ENCODE measurements around the gene DUSP8.
"Not testable (repeated sequence)": the region's sequence is repeated elsewhere in the genome, so short reads cannot be mapped to it uniquely, and the experiment has no call there.

Gene DUSP8

GRCh38 chr11:1516273-1517067 lies 55.6 kb downstream of the DUSP8 start:
- peak overlapping the region in 2 of 11 experiments; percentile 14 to 17; a peak in 1 of 22 replicates for H3K27ac ChIP-seq
- TF ChIP-seq Cebpa-rat (IDR thresholded peaks at IDR 0.05): no peak
- H3K4me3 ChIP-seq: no peak overlapping the region
- peak overlapping the region in 6 of 11 experiments; percentile 3 to 61 (median 29); a peak in 5 of 22 replicates for H3K9ac ChIP-seq
- no peaks in the 10 kb centered on the region for H3K9me3 ChIP-seq (replicated peaks in 1 of 11)
- 0 out of 22 replicates have a peak, but pooled peaks cover 0 to 4% (median 0%) of the 10 kb centered on the region in 11 experiments for H3K27me3 ChIP-seq
- H3K4me2 ChIP-seq: peak overlapping the region; percentile 43 to 94 (median 67)
- H3K36me3 ChIP-seq: peaks cover 0 to 19% (median 0%) of the 10 kb centered on the region in 11 experiments; a peak in 1 of 22 replicates
- H3K4me1 ChIP-seq: peaks cover 70 to 97% (median 96%) of the 10 kb centered on the region in 10 experiments
- peaks cover 96 to 97% (median 97%) of the 10 kb centered on the region in 11 experiments for H4K20me1 ChIP-seq

DNA sequence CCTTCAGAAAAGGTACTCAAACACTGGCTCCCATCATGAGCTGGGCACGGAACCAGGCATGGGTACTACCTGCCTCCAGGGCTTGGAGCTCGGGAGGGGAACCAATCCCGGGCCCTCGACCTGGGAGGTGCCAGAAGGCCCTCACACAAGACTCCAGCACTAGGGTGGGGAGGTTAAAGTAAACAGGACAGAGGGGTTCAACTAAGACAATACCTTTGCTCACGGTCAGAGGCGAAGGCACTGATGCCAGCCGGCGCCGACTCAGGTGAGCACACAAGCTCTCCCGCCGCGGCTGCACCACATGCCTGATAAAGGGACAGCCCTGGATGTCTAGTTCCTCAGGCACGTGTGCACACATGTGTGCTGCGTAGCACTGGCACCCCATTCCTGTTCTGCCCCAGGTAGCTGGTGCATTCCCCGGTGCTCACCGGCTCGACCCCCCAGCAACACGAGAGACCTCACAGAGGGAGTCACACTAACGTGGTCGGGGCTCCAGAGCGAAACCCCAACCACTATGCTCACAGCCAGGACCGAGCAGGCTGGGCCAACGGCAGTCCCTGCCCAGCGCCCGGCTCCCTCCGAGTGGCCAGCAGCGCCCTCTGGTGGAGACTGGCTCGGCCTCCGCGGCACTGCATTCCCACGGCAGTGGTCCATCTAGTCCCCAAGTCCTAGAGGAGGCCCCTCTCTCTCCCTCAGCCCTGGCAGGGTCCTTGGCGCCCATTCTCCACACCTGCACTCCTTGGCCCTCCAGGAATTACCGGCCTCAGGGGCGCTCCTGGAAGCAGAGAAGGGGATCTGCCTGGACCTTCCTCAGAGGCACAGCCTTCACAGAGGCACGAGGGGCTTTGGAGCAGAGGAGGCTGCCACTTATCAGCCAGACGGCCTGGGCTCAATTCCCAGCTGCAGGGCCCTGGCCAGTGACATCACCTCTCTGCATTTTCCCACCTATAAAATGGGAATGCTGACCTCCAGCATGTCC lies 56.7 kb downstream of the DUSP8 start:
- Histone ChIP-seq H4K20me1 (peaks cover 95 to 97% (median 97%) of the 10 kb centered on the region in 11 experiments), H3K27me3 (0 out of 22 replicates have a peak, but pooled peaks cover 0 to 2% (median 0%) of the 10 kb centered on the region in 11 experiments), H3K9ac (peak overlapping the region in 6 of 11 experiments; percentile 3 to 61 (median 36); a peak in 10 of 22 replicates), H3K4me3 (no peak overlapping the region), H3K4me1 (peaks cover 68 to 97% (median 95%) of the 10 kb centered on the region in 10 experiments), H3K4me2 (peak overlapping the region; percentile 43 to 94 (median 67); a peak in 21 of 22 replicates), H3K36me3 (peaks cover 0 to 19% (median 0%) of the 10 kb centered on the region in 11 experiments; a peak in 1 of 22 replicates), H3K27ac (peak overlapping the region in 2 of 11 experiments; percentile 22 to 31; a peak in 2 of 22 replicates), H3K9me3 (replicated peaks in 1 of 11) (no peaks in the 10 kb centered on the region)
- no peak for TF ChIP-seq Cebpa-rat (IDR thresholded peaks at IDR 0.05)

GRCh38 chr11:1514336-1515061 lies 57.6 kb downstream of the DUSP8 start:
- Histone ChIP-seq H3K4me1 (peaks cover 63 to 94% (median 90%) of the 10 kb centered on the region in 10 experiments), H3K4me3 (no peak overlapping the region), H3K9me3 (replicated peaks in 1 of 11) (no peaks in the 10 kb centered on the region), H3K4me2 (peak overlapping the region; percentile 7 to 94 (median 67); a peak in 20 of 22 replicates), H3K27ac (peak overlapping the region in 2 of 11 experiments; percentile 41 to 45; a peak in 3 of 22 replicates), H4K20me1 (peaks cover 92 to 97% (median 96%) of the 10 kb centered on the region in 11 experiments), H3K9ac (peak overlapping the region in 6 of 11 experiments; percentile 9 to 61 (median 33); a peak in 8 of 22 replicates), H3K36me3 (peaks cover 0 to 18% (median 0%) of the 10 kb centered on the region in 11 experiments; a peak in 1 of 22 replicates), H3K27me3 (no peaks in the 10 kb centered on the region)
- no peak for TF ChIP-seq Cebpa-rat (IDR thresholded peaks at IDR 0.05)

GRCh38 chr11:1513326-1514296 lies 58.5 kb downstream of the DUSP8 start:
- Histone ChIP-seq H3K4me2 (peak overlapping the region; percentile 19 to 94 (median 67); a peak in 21 of 22 replicates), H4K20me1 (peaks cover 92 to 97% (median 96%) of the 10 kb centered on the region in 11 experiments), H3K9me3 (replicated peaks in 1 of 11) (no peaks in the 10 kb centered on the region)

DNA sequence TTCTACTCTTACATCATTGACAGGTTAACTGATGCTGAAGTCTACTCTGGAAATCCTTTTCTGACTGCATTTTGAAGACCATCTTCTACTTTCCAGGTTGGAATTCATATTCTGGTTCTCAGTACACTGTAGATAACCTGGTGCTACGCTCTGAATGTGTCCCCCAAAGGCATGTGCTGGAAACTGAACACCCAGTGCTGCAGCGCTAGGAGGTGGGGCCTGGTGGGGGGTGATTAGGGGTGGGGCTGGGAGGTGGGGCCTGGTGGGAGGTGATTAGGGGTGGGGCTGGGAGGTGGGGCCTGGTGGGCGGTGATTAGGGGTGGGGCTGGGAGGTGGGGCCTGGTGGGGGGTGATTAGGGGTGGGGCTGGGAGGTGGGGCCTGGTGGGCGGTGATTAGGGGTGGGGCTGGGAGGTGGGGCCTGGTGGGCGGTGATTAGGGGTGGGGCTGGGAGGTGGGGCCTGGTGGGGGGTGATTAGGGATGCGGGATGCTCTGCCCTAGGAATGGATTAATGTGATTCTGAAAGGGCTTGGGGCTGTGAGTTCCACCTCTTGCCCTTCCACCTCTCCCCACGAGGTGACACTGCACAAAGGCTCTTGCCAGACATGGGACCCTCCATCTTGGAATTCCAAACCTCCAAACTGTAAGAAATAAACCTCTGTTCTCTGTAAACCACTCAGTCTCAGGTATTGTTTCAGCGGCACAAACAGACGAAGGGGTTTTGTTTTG lies 59.4 kb downstream of the DUSP8 start:
- H3K4me1 ChIP-seq: peaks cover 75 to 94% (median 90%) of the 10 kb centered on the region in 10 experiments
- not testable (repeated sequence) for H3K4me3 ChIP-seq; H3K27me3 ChIP-seq; H3K9me3 ChIP-seq (replicated peaks in 1 of 11)
- H3K36me3 ChIP-seq: 0 out of 22 replicates have a peak, but pooled peaks cover 0 to 12% (median 0%) of the 10 kb centered on the region in 11 experiments
- peak overlapping the region in 2 of 11 experiments; percentile 18 to 41; a peak in 2 of 22 replicates for H3K27ac ChIP-seq
- peak overlapping the region; percentile 27 to 94 (median 67); a peak in 19 of 22 replicates for H3K4me2 ChIP-seq
- peaks cover 92 to 97% (median 96%) of the 10 kb centered on the region in 11 experiments for H4K20me1 ChIP-seq
- peak overlapping the region in 1 of 11 experiments; percentile 61; a peak in 1 of 22 replicates for H3K9ac ChIP-seq

More at GRCh38 chr11:1513326-1514296, 58.5 kb downstream of the DUSP8 start:
- no peak for TF ChIP-seq Cebpa-rat (IDR thresholded peaks at IDR 0.05)
- H3K4me3 ChIP-seq: no peak overlapping the region
- peak overlapping the region in 9 of 11 experiments; percentile 3 to 61 (median 16); a peak in 7 of 22 replicates for H3K9ac ChIP-seq
- no peaks in the 10 kb centered on the region for H3K27me3 ChIP-seq
- 0 out of 22 replicates have a peak, but pooled peaks cover 0 to 12% (median 0%) of the 10 kb centered on the region in 11 experiments for H3K36me3 ChIP-seq
- H3K4me1 ChIP-seq: peaks cover 66 to 94% (median 90%) of the 10 kb centered on the region in 10 experiments
- peak overlapping the region in 4 of 11 experiments; percentile 9 to 45 (median 32); a peak in 6 of 22 replicates for H3K27ac ChIP-seq

GRCh38 chr11:1511937-1512496 lies 60.1 kb downstream of the DUSP8 start:
- H3K36me3 ChIP-seq: 0 out of 22 replicates have a peak, but pooled peaks cover 0 to 12% (median 0%) of the 10 kb centered on the region in 11 experiments
- H3K27ac ChIP-seq: peak overlapping the region in 1 of 11 experiments; percentile 18; a peak in 1 of 22 replicates
- peak overlapping the region in 1 of 11 experiments; percentile 14; a peak in 1 of 22 replicates for H3K9ac ChIP-seq
- no peaks in the 10 kb centered on the region for H3K27me3 ChIP-seq
- peaks cover 92 to 97% (median 96%) of the 10 kb centered on the region in 11 experiments for H4K20me1 ChIP-seq
- no peaks in the 10 kb centered on the region for H3K9me3 ChIP-seq (replicated peaks in 1 of 11)
- peak overlapping the region in 10 of 11 experiments; percentile 14 to 55 (median 40); a peak in 16 of 22 replicates for H3K4me2 ChIP-seq
- no peak overlapping the region for H3K4me3 ChIP-seq
- H3K4me1 ChIP-seq: peaks cover 77 to 94% (median 90%) of the 10 kb centered on the region in 10 experiments
- no peak for TF ChIP-seq Cebpa-rat (IDR thresholded peaks at IDR 0.05)
